SK-N-SH treated with all-trans-retinoic acid at 6 μM for 48 hours (cell line): Measurements from ENCODE around the gene ERN1.

Source experiments
- ATAC-seq: fragments of 200-7000 bp; cut with Tn5 transposase; 3 replicates; pipeline ENCODE4 v1.9.1; 2020; ENCODE audit warnings: mild to moderate bottlenecking, moderate library complexity
- ARNTL ChIP-seq: fragments of 450-650 bp; formaldehyde crosslinking; IDR thresholded peaks from 2 replicates; pipeline ENCODE4 v1.5.0; 2020; ENCODE audit warnings: low read depth, mild to moderate bottlenecking, moderate library complexity, borderline replicate concordance
- BACH2 ChIP-seq: fragments of 250-450 bp; sonication (Bioruptor Pico); IDR thresholded peaks from 2 replicates; pipeline ENCODE4 v1.9.0; 2021; ENCODE audit warnings: mild to moderate bottlenecking, borderline replicate concordance
- CREB5 ChIP-seq: fragments of 250-450 bp; sonication (Bioruptor Pico); IDR thresholded peaks from 2 replicates; pipeline ENCODE4 v1.5.1; 2020; ENCODE audit warnings: low read depth, mild to moderate bottlenecking, moderate library complexity
- CSRNP3 ChIP-seq: fragments of 250-450 bp; sonication (Bioruptor Pico); IDR thresholded peaks from 2 replicates; pipeline ENCODE4 v1.5.1; 2021; ENCODE audit warnings: mild to moderate bottlenecking, moderate library complexity
- ESRRG ChIP-seq: fragments of 250-450 bp; sonication (Bioruptor Pico); IDR thresholded peaks from 2 replicates; pipeline ENCODE4 v1.6.1; 2021; ENCODE audit warnings: mild to moderate bottlenecking
- GLIS3 ChIP-seq: fragments of 250-450 bp; sonication (Bioruptor Pico); IDR thresholded peaks from 2 replicates; pipeline ENCODE4 v1.5.0; 2020; ENCODE audit warnings: mild to moderate bottlenecking, moderate library complexity
- ISL1 ChIP-seq: fragments of 250-450 bp; sonication (Bioruptor Pico); IDR thresholded peaks from 2 replicates; pipeline ENCODE4 v2.1.2; 2022; ENCODE audit warnings: mild to moderate bottlenecking, moderate library complexity
- OSR1 ChIP-seq: fragments of 250-450 bp; sonication (Bioruptor Pico); IDR thresholded peaks from 2 replicates; pipeline ENCODE4 v1.8.0; 2022; ENCODE audit warnings: moderate library complexity, mild to moderate bottlenecking, inconsistent platforms
- PATZ1 ChIP-seq: fragments of 250-450 bp; sonication (Bioruptor Pico); IDR thresholded peaks from 2 replicates; pipeline ENCODE4 v1.8.0; 2020; ENCODE audit warnings: mild to moderate bottlenecking, moderate library complexity, borderline replicate concordance
- POU6F1 ChIP-seq: fragments of 250-450 bp; sonication (Bioruptor Pico); IDR thresholded peaks from 2 replicates; pipeline ENCODE4 v1.8.0; 2021; ENCODE audit warnings: low read depth, mild to moderate bottlenecking, moderate library complexity, borderline replicate concordance
- PPARA ChIP-seq: fragments of 250-450 bp; sonication (Bioruptor Pico); IDR thresholded peaks from 2 replicates; pipeline ENCODE4 v1.5.0; 2020; ENCODE audit warnings: mild to moderate bottlenecking, borderline replicate concordance
- RARB ChIP-seq: fragments of 250-450 bp; sonication (Bioruptor Pico); IDR thresholded peaks from 2 replicates; pipeline ENCODE4 v1.8.0; 2021; ENCODE audit warnings: mild to moderate bottlenecking, moderate library complexity
- SNAI2 ChIP-seq: fragments of 250-450 bp; sonication (Bioruptor Pico); IDR thresholded peaks from 2 replicates; pipeline ENCODE4 v1.5.0; 2020; ENCODE audit warnings: mild to moderate bottlenecking, moderate library complexity
- TCF4 ChIP-seq: fragments of 250-450 bp; sonication (Bioruptor Pico); IDR thresholded peaks from 2 replicates; pipeline ENCODE4 v1.8.0; 2021; ENCODE audit warnings: mild to moderate bottlenecking, moderate library complexity, borderline replicate concordance
- TSHZ2 ChIP-seq: fragments of 250-450 bp; sonication (Bioruptor Pico); IDR thresholded peaks from 2 replicates; pipeline ENCODE4 v1.5.0; 2020; ENCODE audit warnings: mild to moderate bottlenecking, moderate library complexity
- ZC3H10 ChIP-seq: fragments of 250-450 bp; sonication (Bioruptor Pico); IDR thresholded peaks from 2 replicates; pipeline ENCODE4 v1.5.1; 2021; ENCODE audit warnings: mild to moderate bottlenecking, moderate library complexity
- ZFP3 ChIP-seq: fragments of 250-450 bp; sonication (Bioruptor Pico); IDR thresholded peaks from 2 replicates; pipeline ENCODE4 v1.5.0; 2020; ENCODE audit warnings: mild to moderate bottlenecking, moderate library complexity
- ZNF8 ChIP-seq: fragments of 450-650 bp; formaldehyde crosslinking; IDR thresholded peaks from 2 replicates; pipeline ENCODE4 v1.5.0; 2020; ENCODE audit warnings: mild to moderate bottlenecking, moderate library complexity

ERN1 gene

GRCh38 chr17:64001763-64002529 is 128.0 kb downstream of the ERN1 start (continued):
- no peak for TF ChIP-seq TSHZ2 (CRISPR knock-in tag)
- TF ChIP-seq CREB5 (CRISPR knock-in tag) = no peak
- TF ChIP-seq GLIS3 (CRISPR knock-in tag) = no peak

- TF ChIP-seq TCF4 (CRISPR knock-in tag) (no peak), BACH2 (CRISPR knock-in tag) (no peak), ESRRG (CRISPR knock-in tag) (no peak)
- ATAC-seq = no peak
These were observed 128.8 kb downstream of the ERN1 start for GRCh38 chr17:64001091-64001579.

GRCh38 chr17:63999680-64000531 is 130.0 kb downstream of the ERN1 start:
- no peak for ATAC-seq
- TF ChIP-seq PATZ1 (CRISPR knock-in tag) (no peak), RARB (CRISPR knock-in tag) (no peak), ZFP3 (CRISPR knock-in tag) (no peak), CSRNP3 (no peak), ZC3H10 (CRISPR knock-in tag) (no peak), SNAI2 (CRISPR knock-in tag) (no peak), BACH2 (CRISPR knock-in tag) (no peak), ISL1 (no peak), PPARA (CRISPR knock-in tag) (no peak), ZNF8 (no peak), POU6F1 (CRISPR knock-in tag) (no peak), OSR1 (CRISPR knock-in tag) (no peak), ESRRG (CRISPR knock-in tag) (no peak), ARNTL (no peak), TCF4 (CRISPR knock-in tag) (no peak)
